Measurements from ENCODE around the gene FAM149B1.

FAM149B1 gene

GRCh38 chr10:73226663-73227062 lies 58.7 kb downstream of the FAM149B1 start:
- Histone ChIP-seq H3K4ac (ENCODE audit: low read depth in 1 of 2, low read length in 2 of 2) (no peak overlapping the region), H3K79me1 (replicated peaks; ENCODE audit: low read length, poor library complexity, severe bottlenecking) (peaks cover 1% of the 10 kb centered on the region), H2BK120ac (ENCODE audit: low read depth, low read length) (no peak overlapping the region), H3K36me3 (ENCODE audit: control insufficient read depth in 1 of 2, insufficient read depth in 2 of 2, low read depth in 1 of 2, low read length in 2 of 2) (peaks cover 0 to 41% of the 10 kb centered on the region in 2 experiments), H3K9ac (ENCODE audit: low read length) (no peak overlapping the region), H4K91ac (ENCODE audit: low read length) (no peak overlapping the region), H2AK5ac (ENCODE audit: low read length, severe bottlenecking) (no peak overlapping the region), H3K27me3 (ENCODE audit: control insufficient read depth in 1 of 2, insufficient read depth in 1 of 2, low read length in 2 of 2) (no peaks in the 10 kb centered on the region), H4K8ac (ENCODE audit: low read length) (no peak overlapping the region), H3K4me2 (ENCODE audit: low read length, poor library complexity, severe bottlenecking) (no peak overlapping the region), H3K14ac (ENCODE audit: low read length in 2 of 2) (no peak overlapping the region), H3K27ac (ENCODE audit: low read length, poor library complexity, severe bottlenecking) (no peak overlapping the region), H2AFZ (ENCODE audit: low read depth, low read length) (no peak overlapping the region), H3K4me3 (ENCODE audit: insufficient read depth in 1 of 2, low read depth in 1 of 2, low read length in 2 of 2) (no peak overlapping the region), H3K9me3 (ENCODE audit: control insufficient read depth, low read length) (no peaks in the 10 kb centered on the region), H3K18ac (ENCODE audit: low read depth in 1 of 2, low read length in 2 of 2) (no peak overlapping the region), H3K4me1 (ENCODE audit: control insufficient read depth, insufficient read depth, low read depth, low read length) (no peaks in the 10 kb centered on the region), H2BK12ac (ENCODE audit: low read length in 2 of 2) (no peak overlapping the region), H2BK5ac (ENCODE audit: low read depth, low read length, poor library complexity, severe bottlenecking) (no peak overlapping the region), H3K23ac (ENCODE audit: low read length in 2 of 2) (no peak overlapping the region), H2BK15ac (ENCODE audit: low read depth, poor library complexity, severe bottlenecking) (no peak overlapping the region)
- DNase-seq: no peak

- H2BK120ac ChIP-seq (ENCODE audit: low read depth, low read length): no peak overlapping the region
- no peak overlapping the region for H2AK5ac ChIP-seq (ENCODE audit: low read length, severe bottlenecking)
- no peaks in the 10 kb centered on the region for H3K9me3 ChIP-seq (ENCODE audit: control insufficient read depth, low read length)
- no peak overlapping the region for H4K8ac ChIP-seq (ENCODE audit: low read length)
- H4K91ac ChIP-seq (ENCODE audit: low read length): no peak overlapping the region
- WGBS: 100% methylated on average over 2 of the region's 3 CpGs
- no peak overlapping the region for H3K9ac ChIP-seq (ENCODE audit: low read length)
- H3K4me3 ChIP-seq (ENCODE audit: insufficient read depth in 1 of 2, low read depth in 1 of 2, low read length in 2 of 2): no peak overlapping the region
- no peak overlapping the region for H3K14ac ChIP-seq (ENCODE audit: low read length in 2 of 2)
- H3K23ac ChIP-seq (ENCODE audit: low read length in 2 of 2): no peak overlapping the region
- H3K4me2 ChIP-seq (ENCODE audit: low read length, poor library complexity, severe bottlenecking): no peak overlapping the region
- no peaks in the 10 kb centered on the region for H3K27me3 ChIP-seq (ENCODE audit: control insufficient read depth in 1 of 2, insufficient read depth in 1 of 2, low read length in 2 of 2)
- H2BK12ac ChIP-seq (ENCODE audit: low read length in 2 of 2): no peak overlapping the region
- H3K36me3 ChIP-seq (ENCODE audit: control insufficient read depth in 1 of 2, insufficient read depth in 2 of 2, low read depth in 1 of 2, low read length in 2 of 2): peaks cover 0 to 55% of the 10 kb centered on the region in 2 experiments
- H3K4ac ChIP-seq (ENCODE audit: low read depth in 1 of 2, low read length in 2 of 2): no peak overlapping the region
- no peak overlapping the region for H2BK15ac ChIP-seq (ENCODE audit: low read depth, poor library complexity, severe bottlenecking)
- H3K18ac ChIP-seq (ENCODE audit: low read depth in 1 of 2, low read length in 2 of 2): no peak overlapping the region
- H2BK5ac ChIP-seq (ENCODE audit: low read depth, low read length, poor library complexity, severe bottlenecking): no peak overlapping the region
- H3K27ac ChIP-seq (ENCODE audit: low read length, poor library complexity, severe bottlenecking): no peak overlapping the region
- DNase-seq: no peak
- H3K4me1 ChIP-seq (ENCODE audit: control insufficient read depth, insufficient read depth, low read depth, low read length): no peaks in the 10 kb centered on the region
- no peak overlapping the region for H2AFZ ChIP-seq (ENCODE audit: low read depth, low read length)
- no peaks in the 10 kb centered on the region for H3K79me1 ChIP-seq (replicated peaks; ENCODE audit: low read length, poor library complexity, severe bottlenecking)
Measured at GRCh38 chr10:73228247-73228646, 60.3 kb downstream of the FAM149B1 start.

GRCh38 chr10:73229567-73229966 lies 61.6 kb downstream of the FAM149B1 start:
- Histone ChIP-seq H2BK120ac (ENCODE audit: low read depth, low read length) (no peak overlapping the region), H3K9ac (ENCODE audit: low read length) (no peak overlapping the region), H3K36me3 (ENCODE audit: control insufficient read depth in 1 of 2, insufficient read depth in 2 of 2, low read depth in 1 of 2, low read length in 2 of 2) (peaks cover under 1 to 64% of the 10 kb centered on the region in 2 experiments), H2AFZ (ENCODE audit: low read depth, low read length) (no peak overlapping the region), H3K27ac (ENCODE audit: low read length, poor library complexity, severe bottlenecking) (no peak overlapping the region), H3K18ac (ENCODE audit: low read depth in 1 of 2, low read length in 2 of 2) (no peak overlapping the region), H4K91ac (ENCODE audit: low read length) (no peak overlapping the region), H3K4me3 (ENCODE audit: insufficient read depth in 1 of 2, low read depth in 1 of 2, low read length in 2 of 2) (no peak overlapping the region), H3K14ac (ENCODE audit: low read length in 2 of 2) (no peak overlapping the region), H3K27me3 (ENCODE audit: control insufficient read depth in 1 of 2, insufficient read depth in 1 of 2, low read length in 2 of 2) (no peaks in the 10 kb centered on the region), H3K23ac (ENCODE audit: low read length in 2 of 2) (no peak overlapping the region), H3K4ac (ENCODE audit: low read depth in 1 of 2, low read length in 2 of 2) (no peak overlapping the region), H3K79me1 (replicated peaks; ENCODE audit: low read length, poor library complexity, severe bottlenecking) (peaks cover 1% of the 10 kb centered on the region), H3K4me2 (ENCODE audit: low read length, poor library complexity, severe bottlenecking) (no peak overlapping the region), H2BK5ac (ENCODE audit: low read depth, low read length, poor library complexity, severe bottlenecking) (no peak overlapping the region), H3K4me1 (ENCODE audit: control insufficient read depth, insufficient read depth, low read depth, low read length) (no peaks in the 10 kb centered on the region), H2BK15ac (ENCODE audit: low read depth, poor library complexity, severe bottlenecking) (no peak overlapping the region), H2BK12ac (ENCODE audit: low read length in 2 of 2) (no peak overlapping the region), H3K9me3 (ENCODE audit: control insufficient read depth, low read length) (no peaks in the 10 kb centered on the region), H4K8ac (ENCODE audit: low read length) (no peak overlapping the region), H2AK5ac (ENCODE audit: low read length, severe bottlenecking) (no peak overlapping the region)
- WGBS: 95% methylated on average over 6 of the region's 6 CpGs
- no peak for DNase-seq

- no peak overlapping the region for H4K91ac ChIP-seq (ENCODE audit: low read length)
- no peak overlapping the region for H2AK5ac ChIP-seq (ENCODE audit: low read length, severe bottlenecking)
- no peak overlapping the region for H3K4me2 ChIP-seq (ENCODE audit: low read length, poor library complexity, severe bottlenecking)
- H3K4ac ChIP-seq (ENCODE audit: low read depth in 1 of 2, low read length in 2 of 2): no peak overlapping the region
- DNase-seq: no peak
- no peak overlapping the region for H2BK15ac ChIP-seq (ENCODE audit: low read depth, poor library complexity, severe bottlenecking)
- H3K27ac ChIP-seq (ENCODE audit: low read length, poor library complexity, severe bottlenecking): no peak overlapping the region
- H3K23ac ChIP-seq (ENCODE audit: low read length in 2 of 2): no peak overlapping the region
- no peak overlapping the region for H2BK5ac ChIP-seq (ENCODE audit: low read depth, low read length, poor library complexity, severe bottlenecking)
- H3K36me3 ChIP-seq (ENCODE audit: control insufficient read depth in 1 of 2, insufficient read depth in 2 of 2, low read depth in 1 of 2, low read length in 2 of 2): peaks cover 11 to 83% of the 10 kb centered on the region in 2 experiments
- no peak overlapping the region for H2AFZ ChIP-seq (ENCODE audit: low read depth, low read length)
- H4K8ac ChIP-seq (ENCODE audit: low read length): no peak overlapping the region
- WGBS: 97% methylated on average over 6 of the region's 8 CpGs
- H2BK120ac ChIP-seq (ENCODE audit: low read depth, low read length): no peak overlapping the region
- H3K4me1 ChIP-seq (ENCODE audit: control insufficient read depth, insufficient read depth, low read depth, low read length): no peaks in the 10 kb centered on the region
- no peak overlapping the region for H3K14ac ChIP-seq (ENCODE audit: low read length in 2 of 2)
- no peak overlapping the region for H3K4me3 ChIP-seq (ENCODE audit: insufficient read depth in 1 of 2, low read depth in 1 of 2, low read length in 2 of 2)
- H3K27me3 ChIP-seq (ENCODE audit: control insufficient read depth in 1 of 2, insufficient read depth in 1 of 2, low read length in 2 of 2): no peaks in the 10 kb centered on the region
- H3K18ac ChIP-seq (ENCODE audit: low read depth in 1 of 2, low read length in 2 of 2): no peak overlapping the region
- H2BK12ac ChIP-seq (ENCODE audit: low read length in 2 of 2): no peak overlapping the region
- no peak overlapping the region for H3K9ac ChIP-seq (ENCODE audit: low read length)
- H3K9me3 ChIP-seq (ENCODE audit: control insufficient read depth, low read length): no peaks in the 10 kb centered on the region
- peaks cover 6% of the 10 kb centered on the region for H3K79me1 ChIP-seq (replicated peaks; ENCODE audit: low read length, poor library complexity, severe bottlenecking)
Measured at GRCh38 chr10:73232887-73233286, 65.0 kb downstream of the FAM149B1 start.

Data from mesenchymal stem cell (in vitro differentiated cells and primary cell).